OCI-LY1 (cell line): ENCODE results near the gene PLPP4.

Source experiments
- H2AFZ ChIP-seq: fragments of 200-600 bp; sonication (generic), shearing (Covaris generic); 2 replicates; pipeline ENCODE4 v1.6.0; 2014; ENCODE audit warnings: antibody characterized with exemption, mild to moderate bottlenecking, low read length
- H3F3A ChIP-seq: fragments of 200-600 bp; sonication (generic), shearing (Covaris generic); 2 replicates; pipeline ENCODE4 v1.6.0; 2014; ENCODE audit warnings: mild to moderate bottlenecking, antibody characterized with exemption, low read length, moderate library complexity; ENCODE audit not compliant: insufficient read depth
- H3K27ac ChIP-seq: fragments of 200-600 bp; sonication (generic); 2 replicates; pipeline ENCODE4 v1.5.1; 2014; ENCODE audit warnings: low read length, mixed run types, mild to moderate bottlenecking, low read depth; ENCODE audit not compliant: poor library complexity, severe bottlenecking
- H3K27me3 ChIP-seq: fragments of 200-600 bp; sonication (generic); 2 replicates; pipeline ENCODE4 v1.6.0; 2014; ENCODE audit warnings: antibody characterized with exemption, mild to moderate bottlenecking, low read length, moderate library complexity; ENCODE audit not compliant: insufficient read depth
- H3K36me3 ChIP-seq: fragments of 200-600 bp; sonication (generic); 2 replicates; pipeline ENCODE4 v1.6.1; 2014; ENCODE audit warnings: mild to moderate bottlenecking, antibody characterized with exemption, low read length, moderate library complexity, mixed read lengths; ENCODE audit not compliant: insufficient read depth
- H3K4me1 ChIP-seq: fragments of 200-600 bp; sonication (generic); 2 replicates; pipeline ENCODE4 v1.5.1; 2014; ENCODE audit warnings: mild to moderate bottlenecking, low read length, moderate library complexity; ENCODE audit not compliant: insufficient read depth, severe bottlenecking
- H3K4me2 ChIP-seq: fragments of 200-600 bp; sonication (generic), shearing (Covaris generic); 2 replicates; pipeline ENCODE4 v1.6.1; 2014; ENCODE audit warnings: low read length
- H3K4me3 ChIP-seq: fragments of 200-600 bp; sonication (generic); 2 replicates; pipeline ENCODE4 v1.5.1; 2014; ENCODE audit warnings: low read length, low read depth, mild to moderate bottlenecking, mixed read lengths; ENCODE audit not compliant: poor library complexity, severe bottlenecking
- H3K79me2 ChIP-seq: fragments of 200-600 bp; shearing (Covaris generic); 2 replicates; pipeline ENCODE4 v1.6.1; 2016; ENCODE audit warnings: mixed run types, low read length, mixed read lengths; ENCODE audit not compliant: insufficient read depth
- H3K9ac ChIP-seq: fragments of 200-600 bp; sonication (generic), shearing (Covaris generic); 2 replicates; pipeline ENCODE4 v1.6.1; 2014; ENCODE audit warnings: mild to moderate bottlenecking, low read length, mixed read lengths
- H3K9me2 ChIP-seq: fragments of 200-600 bp; sonication (generic), shearing (Covaris generic); 2 replicates; pipeline ENCODE4 v1.6.1; 2014; ENCODE audit warnings: low read depth, mild to moderate bottlenecking, low read length, mixed read lengths
- H3K9me3 ChIP-seq: fragments of 200-600 bp; shearing (Covaris generic); 2 replicates; pipeline ENCODE4 v1.6.1; 2014; ENCODE audit warnings: low read length, mixed read lengths
- H4K20me1 ChIP-seq: fragments of 200-600 bp; sonication (generic), shearing (Covaris generic); 2 replicates; pipeline ENCODE4 v1.6.0; 2016; ENCODE audit warnings: mild to moderate bottlenecking, low read length; ENCODE audit not compliant: insufficient read depth
- EZH2 ChIP-seq: fragments of 200-600 bp; sonication (generic), shearing (Covaris generic); IDR thresholded peaks from 2 replicates; pipeline ENCODE4 v1.8.0; 2017; ENCODE audit warnings: borderline replicate concordance, mixed run types, mild to moderate bottlenecking, antibody characterized with exemption, low read length, moderate library complexity, mixed read lengths
- TF ChIP-seq, protein P1 (sequence below): fragments of 200-600 bp; sonication (generic), shearing (Covaris generic); IDR thresholded peaks from 2 replicates; pipeline ENCODE4 v1.5.1; 2017; ENCODE audit warnings: mild to moderate bottlenecking, antibody characterized with exemption, low read length, moderate library complexity, mixed read lengths

The PLPP4 gene

DNA sequence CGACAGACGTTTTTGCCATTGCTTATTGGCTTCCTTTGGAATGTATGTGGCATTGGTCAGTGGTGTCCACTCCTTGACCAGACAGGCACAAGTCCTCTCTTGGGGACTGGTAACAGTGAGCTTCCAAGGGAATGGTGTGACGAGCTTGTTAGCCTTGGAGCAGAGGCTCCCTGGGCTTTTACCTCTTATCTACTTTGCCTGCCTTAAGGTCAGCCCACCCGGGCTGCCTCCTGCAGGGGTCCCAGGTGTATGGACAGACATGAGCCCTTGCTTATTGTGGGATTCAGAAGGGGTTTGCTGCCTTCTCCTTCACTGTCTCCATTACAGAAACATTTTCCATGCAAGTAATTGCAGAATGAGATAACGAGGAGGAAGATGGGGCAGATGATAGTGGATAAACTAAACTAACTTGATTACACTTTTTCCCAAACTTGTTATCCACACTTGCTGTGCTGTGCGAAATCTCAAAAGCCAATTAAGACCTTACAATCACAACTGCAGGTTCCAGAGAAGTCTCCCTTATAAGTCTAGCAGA is 29.7 kb downstream of the PLPP4 start:
- H3K9me3 ChIP-seq, result no peaks in the 10 kb centered on the region
- no peaks in the 10 kb centered on the region for H3K36me3 ChIP-seq
- no peak overlapping the region for H2AFZ ChIP-seq
- TF ChIP-seq EZH2, result no peak
- TF ChIP-seq, protein P1, sequence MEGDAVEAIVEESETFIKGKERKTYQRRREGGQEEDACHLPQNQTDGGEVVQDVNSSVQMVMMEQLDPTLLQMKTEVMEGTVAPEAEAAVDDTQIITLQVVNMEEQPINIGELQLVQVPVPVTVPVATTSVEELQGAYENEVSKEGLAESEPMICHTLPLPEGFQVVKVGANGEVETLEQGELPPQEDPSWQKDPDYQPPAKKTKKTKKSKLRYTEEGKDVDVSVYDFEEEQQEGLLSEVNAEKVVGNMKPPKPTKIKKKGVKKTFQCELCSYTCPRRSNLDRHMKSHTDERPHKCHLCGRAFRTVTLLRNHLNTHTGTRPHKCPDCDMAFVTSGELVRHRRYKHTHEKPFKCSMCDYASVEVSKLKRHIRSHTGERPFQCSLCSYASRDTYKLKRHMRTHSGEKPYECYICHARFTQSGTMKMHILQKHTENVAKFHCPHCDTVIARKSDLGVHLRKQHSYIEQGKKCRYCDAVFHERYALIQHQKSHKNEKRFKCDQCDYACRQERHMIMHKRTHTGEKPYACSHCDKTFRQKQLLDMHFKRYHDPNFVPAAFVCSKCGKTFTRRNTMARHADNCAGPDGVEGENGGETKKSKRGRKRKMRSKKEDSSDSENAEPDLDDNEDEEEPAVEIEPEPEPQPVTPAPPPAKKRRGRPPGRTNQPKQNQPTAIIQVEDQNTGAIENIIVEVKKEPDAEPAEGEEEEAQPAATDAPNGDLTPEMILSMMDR, result no peak
- H3K4me2 ChIP-seq, result no peak overlapping the region
- no peak overlapping the region for H3K9ac ChIP-seq
- no peak overlapping the region for H3K27ac ChIP-seq
- H3K4me3 ChIP-seq, result no peak overlapping the region
- no peaks in the 10 kb centered on the region for H3K79me2 ChIP-seq
- H3K27me3 ChIP-seq, result no peaks in the 10 kb centered on the region
- no peaks in the 10 kb centered on the region for H4K20me1 ChIP-seq
- H3K4me1 ChIP-seq, result no peaks in the 10 kb centered on the region
- H3F3A ChIP-seq, result no peaks in the 10 kb centered on the region
- no peaks in the 10 kb centered on the region for H3K9me2 ChIP-seq

DNA sequence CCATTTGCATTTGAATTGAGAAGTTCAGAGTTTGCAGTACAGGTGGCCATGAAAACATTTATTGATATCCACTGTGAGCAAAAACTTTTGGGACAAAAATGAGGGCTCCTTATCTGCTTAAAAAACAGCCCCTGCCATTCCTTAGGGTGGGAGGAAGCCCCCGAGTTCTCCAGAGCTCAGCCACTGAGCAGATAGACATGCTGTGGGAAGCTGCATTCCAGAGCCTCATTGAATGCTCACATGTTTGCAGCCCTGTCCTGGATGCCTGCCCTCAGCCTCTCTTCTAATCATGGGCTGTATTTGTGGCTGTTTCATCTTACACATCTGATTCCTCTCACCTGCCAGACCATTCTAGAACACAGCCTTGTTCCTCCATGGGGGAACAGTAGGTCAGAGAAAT is 33.3 kb downstream of the PLPP4 start:
- Histone ChIP-seq H4K20me1 (no peaks in the 10 kb centered on the region), H2AFZ (no peak overlapping the region), H3F3A (no peaks in the 10 kb centered on the region), H3K9me2 (no peaks in the 10 kb centered on the region), H3K4me1 (no peaks in the 10 kb centered on the region), H3K36me3 (no peaks in the 10 kb centered on the region), H3K4me2 (no peak overlapping the region), H3K9me3 (no peaks in the 10 kb centered on the region), H3K9ac (no peak overlapping the region), H3K79me2 (no peaks in the 10 kb centered on the region), H3K4me3 (no peak overlapping the region), H3K27ac (no peak overlapping the region), H3K27me3 (no peaks in the 10 kb centered on the region)
- TF ChIP-seq, protein P1, result no peak
- no peak for TF ChIP-seq EZH2

DNA sequence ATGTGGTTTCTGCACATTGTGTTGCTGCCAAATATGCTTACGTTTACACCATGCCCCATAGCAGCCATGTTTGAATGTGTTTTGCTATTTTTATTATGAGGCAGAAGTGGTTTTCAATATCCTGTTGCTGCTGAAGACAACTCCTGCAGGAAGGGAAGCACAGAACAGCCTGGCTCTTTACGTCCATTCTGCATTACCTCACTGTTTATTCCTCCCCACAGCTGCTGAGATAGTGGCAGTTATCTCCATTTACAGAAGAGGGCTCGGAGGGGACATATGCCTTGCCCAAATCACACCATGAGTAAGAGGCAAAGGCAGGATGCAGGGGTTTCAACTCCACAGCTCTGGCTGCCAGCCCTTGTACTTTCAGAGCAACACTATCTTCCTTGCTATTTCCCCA is 35.3 kb downstream of the PLPP4 start:
- H3K9me2 ChIP-seq, result no peaks in the 10 kb centered on the region
- H3K4me2 ChIP-seq, result no peak overlapping the region
- H3K27ac ChIP-seq, result no peak overlapping the region
- H3K79me2 ChIP-seq, result no peaks in the 10 kb centered on the region
- H3K9ac ChIP-seq, result no peak overlapping the region
- no peaks in the 10 kb centered on the region for H3K4me1 ChIP-seq
- no peak overlapping the region for H2AFZ ChIP-seq
- no peaks in the 10 kb centered on the region for H3F3A ChIP-seq
- TF ChIP-seq, protein P1, result no peak
- no peak for TF ChIP-seq EZH2
- no peak overlapping the region for H3K4me3 ChIP-seq
- no peaks in the 10 kb centered on the region for H3K36me3 ChIP-seq
- H3K27me3 ChIP-seq, result no peaks in the 10 kb centered on the region
- H4K20me1 ChIP-seq, result no peaks in the 10 kb centered on the region
- no peaks in the 10 kb centered on the region for H3K9me3 ChIP-seq
